GM19328 (cell line): ENCODE data around the gene RBPMS2.
"Not testable (repeated sequence)": the region's sequence is repeated elsewhere in the genome, so short reads cannot be mapped to it uniquely, and the experiment has no call there.

ENCODE experiments used
- ATAC-seq: cut with Tn5 transposase; IDR thresholded peaks from one replicate; pipeline ENCODE4 v1.9.1; 2021; ENCODE audit warnings: mild to moderate bottlenecking, moderate library complexity; ENCODE audit not compliant: unreplicated experiment

Gene RBPMS2

GRCh38 chr15:64754663-64755426 lies 20.5 kb downstream of the RBPMS2 start:
- ATAC-seq = peak; percentile 55

GRCh38 chr15:64753480-64754185 lies 21.8 kb downstream of the RBPMS2 start:
- no peak for ATAC-seq

- no peak for ATAC-seq
Observed at GRCh38 chr15:64751464-64751863, 23.9 kb downstream of the RBPMS2 start.

GRCh38 chr15:64749999-64750657 lies 25.3 kb downstream of the RBPMS2 start:
- no peak for ATAC-seq

DNA sequence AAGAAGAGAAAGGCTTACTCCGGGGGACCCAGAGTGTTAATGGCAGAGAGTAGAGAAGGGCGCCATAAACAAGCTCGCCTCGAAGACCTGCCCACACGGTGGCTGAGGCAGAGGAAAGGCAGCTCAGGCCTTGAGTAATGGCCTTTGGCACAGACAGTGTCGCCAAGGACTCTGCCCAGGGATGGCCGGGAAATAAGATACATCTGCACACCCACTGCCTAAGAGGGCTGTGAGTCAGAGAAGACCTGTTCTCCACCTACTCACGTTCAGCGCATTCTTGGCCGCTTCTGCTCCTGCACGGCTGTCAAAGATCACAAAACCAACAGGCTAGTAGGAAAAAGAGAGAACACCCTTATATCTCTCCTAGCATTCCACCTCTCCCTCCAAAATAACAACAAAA lies 26.2 kb downstream of the RBPMS2 start:
- ATAC-seq = no peak

DNA sequence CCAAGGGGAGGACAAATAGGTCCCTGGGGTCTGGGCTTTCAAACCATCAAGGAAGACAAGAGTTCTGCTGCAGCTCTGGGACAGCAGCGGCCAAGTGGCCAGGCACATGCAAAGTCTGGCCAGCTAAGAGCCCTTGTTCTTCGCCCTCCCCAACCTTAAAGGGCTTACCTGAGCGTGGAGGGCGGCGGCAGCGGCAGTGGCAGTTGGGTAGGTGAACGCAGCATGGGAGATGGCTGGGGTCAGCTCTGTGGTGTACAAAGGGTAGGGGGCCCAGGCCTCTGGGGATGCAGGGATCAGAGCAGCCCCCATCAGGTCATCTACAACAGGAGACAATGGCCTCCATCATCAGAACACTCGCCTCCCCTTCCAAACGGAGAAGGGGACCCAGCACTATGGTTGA lies 27.1 kb downstream of the RBPMS2 start:
- ATAC-seq = no peak

- no peak for ATAC-seq
Observed at GRCh38 chr15:64747578-64747977, 27.8 kb downstream of the RBPMS2 start.

GRCh38 chr15:64746921-64747320 lies 28.5 kb downstream of the RBPMS2 start:
- ATAC-seq = no peak

DNA sequence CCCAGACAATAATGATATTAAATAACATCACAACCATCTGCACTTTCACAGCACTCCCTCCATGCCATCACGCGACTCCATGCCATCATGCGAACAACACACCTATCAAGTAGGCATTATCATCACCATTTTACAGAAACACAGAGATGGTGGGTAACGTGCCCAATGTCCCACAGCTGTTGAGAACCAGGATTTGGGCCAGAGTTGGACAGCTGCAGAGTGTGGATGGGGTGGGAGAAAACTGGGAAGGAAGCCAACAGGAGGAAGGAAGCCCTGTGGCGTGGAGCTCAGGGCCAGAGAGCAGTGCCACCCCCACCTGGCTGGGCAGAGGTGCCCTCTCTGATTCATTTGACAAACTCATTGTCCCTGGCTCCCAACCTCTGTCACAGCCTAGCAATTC lies 29.0 kb downstream of the RBPMS2 start:
- ATAC-seq = no peak

GRCh38 chr15:64743691-64744090 lies 31.7 kb downstream of the RBPMS2 start:
- no peak for ATAC-seq

GRCh38 chr15:64742921-64743320 lies 32.5 kb downstream of the RBPMS2 start:
- no peak for ATAC-seq

DNA sequence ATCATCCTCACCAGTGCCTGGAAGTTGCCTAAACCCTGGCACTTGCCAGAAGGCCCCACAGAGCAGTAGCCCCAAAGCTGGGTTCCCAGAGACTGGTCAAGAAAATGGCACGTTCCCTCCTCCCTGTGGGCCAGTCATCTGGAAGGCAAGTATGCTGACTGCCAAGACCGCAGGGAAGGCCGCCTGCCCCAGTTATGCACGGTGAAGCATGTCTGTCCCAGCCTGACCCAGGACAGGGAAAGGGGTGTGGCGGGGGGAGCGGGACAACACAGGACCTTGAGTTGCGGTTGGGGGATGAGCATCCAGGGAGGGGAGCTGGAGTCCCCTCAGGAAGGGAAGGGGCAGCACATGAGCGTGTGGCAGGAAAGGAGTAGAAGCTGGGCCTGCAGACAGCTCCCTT lies 33.0 kb downstream of the RBPMS2 start:
- no peak for ATAC-seq

DNA sequence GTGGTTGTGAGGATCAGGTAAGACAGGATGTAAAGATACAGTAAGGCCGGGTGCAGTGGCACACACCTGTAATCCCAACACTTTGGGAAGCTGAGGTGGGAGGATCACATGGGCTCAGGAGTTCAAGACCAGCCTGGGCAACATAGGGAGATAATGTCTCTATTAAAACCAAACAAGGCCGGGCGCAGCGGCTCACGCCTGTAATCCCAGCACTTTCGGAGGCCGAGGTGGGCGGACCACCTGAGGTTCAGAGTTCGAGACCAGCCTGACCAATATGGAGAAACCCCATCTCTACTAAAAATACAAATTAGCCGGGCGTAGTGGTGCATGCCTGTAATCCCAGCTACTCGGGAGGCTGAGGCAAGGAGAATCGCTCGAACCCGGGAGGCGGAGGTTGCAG lies 33.7 kb downstream of the RBPMS2 start:
- not testable (repeated sequence) for ATAC-seq

- no peak for ATAC-seq
Observed at GRCh38 chr15:64740311-64741170, 34.8 kb downstream of the RBPMS2 start.

GRCh38 chr15:64739577-64740143 lies 35.7 kb downstream of the RBPMS2 start:
- no peak for ATAC-seq

DNA sequence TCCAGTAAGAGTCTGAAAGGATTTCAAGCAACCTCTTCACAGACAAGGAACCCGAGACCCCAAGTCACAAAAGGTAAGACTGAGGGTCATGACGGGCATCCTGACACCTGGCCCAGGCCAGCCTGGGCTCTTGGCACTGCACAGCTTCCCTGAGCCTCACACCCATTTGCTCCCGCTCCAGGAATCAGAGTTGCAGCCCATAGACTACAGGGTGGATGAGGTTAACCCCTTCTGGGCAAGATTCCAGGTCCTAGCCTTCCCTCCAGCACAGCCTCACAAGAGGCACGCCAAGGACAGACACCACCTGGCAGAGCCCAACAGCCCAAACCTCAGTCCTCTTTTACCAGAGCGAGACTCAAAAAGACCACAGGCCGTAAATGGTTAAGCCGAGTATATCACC lies 36.2 kb downstream of the RBPMS2 start:
- ATAC-seq = no peak

DNA sequence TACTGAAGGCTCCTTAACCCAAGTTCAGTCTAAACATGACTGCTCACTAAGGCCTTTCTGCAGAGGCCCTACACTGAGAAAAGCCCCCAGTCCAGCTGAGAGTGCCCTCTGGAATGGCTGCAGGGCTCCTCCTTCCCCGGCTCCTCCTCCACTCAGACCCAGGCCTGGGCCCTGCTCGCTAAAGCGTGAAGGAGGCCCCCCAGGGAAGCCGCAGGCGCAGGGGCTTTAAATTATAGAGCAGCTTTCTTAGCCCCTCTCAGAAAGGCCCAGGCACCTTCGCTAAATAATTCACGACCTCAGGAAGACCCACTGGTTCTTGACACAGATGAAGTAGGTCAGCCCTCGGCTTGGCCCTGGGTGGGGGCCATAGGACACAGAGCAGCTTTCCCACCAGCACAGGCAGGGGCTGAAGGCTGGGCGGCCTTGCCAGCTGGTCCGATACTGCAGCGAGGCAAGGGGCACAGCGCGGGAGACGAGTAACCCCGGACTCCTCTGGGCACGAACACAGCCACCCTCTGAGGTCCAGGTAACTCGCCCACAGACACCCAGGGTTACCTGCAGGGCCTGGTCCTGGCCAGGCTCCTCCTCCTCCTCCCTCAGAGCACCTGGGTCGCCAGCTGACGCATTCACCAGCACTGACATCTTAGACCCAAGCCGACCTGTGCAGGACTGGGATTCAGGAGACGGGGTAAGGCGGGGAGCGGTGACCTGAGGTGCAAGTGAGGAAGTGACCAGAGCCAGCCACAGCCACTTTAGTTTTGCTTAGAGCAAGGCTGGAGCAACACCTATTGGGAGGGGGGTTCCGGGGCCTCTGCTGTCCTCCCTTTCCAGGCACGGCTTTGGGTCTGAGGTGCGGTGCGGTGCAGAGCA lies 36.9 kb downstream of the RBPMS2 start:
- ATAC-seq = no peak

- ATAC-seq = no peak
Observed at GRCh38 chr15:64732156-64732860, 43.1 kb downstream of the RBPMS2 start.

- ATAC-seq = no peak
Observed at GRCh38 chr15:64731805-64732151, 43.6 kb downstream of the RBPMS2 start.
